DND-41 (cell line): ENCODE data around the gene STK11.

Experiments used
- ATAC-seq: fragments of 200-7000 bp; cut with Tn5 transposase; 3 replicates; pipeline ENCODE4 v1.9.1; 2021; ENCODE audit warnings: low read depth; ENCODE audit not compliant: insufficient read depth
- DNase-seq: peaks from one replicate; pipeline ENCODE4 v3.0.0-alpha.2; 2020
- H2AFZ ChIP-seq: 2 replicates; pipeline ENCODE4 v1.6.0; 2012; ENCODE audit warnings: low read depth, low read length
- H3K27ac ChIP-seq: 2 replicates; pipeline ENCODE4 v1.5.1; 2012; ENCODE audit warnings: low read length, inconsistent platforms
- H3K27me3 ChIP-seq: fragments of 200-600 bp; sonication (generic); 2 replicates; pipeline ENCODE4 v1.6.0; 2012; ENCODE audit warnings: low read length, mild to moderate bottlenecking, inconsistent platforms; ENCODE audit not compliant: insufficient read depth, poor library complexity
- H3K36me3 ChIP-seq: 2 replicates; pipeline ENCODE4 v1.5.1; 2012; ENCODE audit warnings: low read length, inconsistent platforms; ENCODE audit not compliant: insufficient read depth
- H3K4me1 ChIP-seq: 2 replicates; pipeline ENCODE4 v1.5.1; 2012; ENCODE audit warnings: mild to moderate bottlenecking, low read length; ENCODE audit not compliant: insufficient read depth
- H3K4me2 ChIP-seq: 2 replicates; pipeline ENCODE4 v1.6.0; 2012; ENCODE audit warnings: mild to moderate bottlenecking, moderate library complexity, low read length, inconsistent platforms; ENCODE audit not compliant: insufficient read depth
- H3K4me3 ChIP-seq, 2 experiments: fragments of 200-600 bp in 1 of 2; shearing (Covaris generic) in 1 of 2; 2 replicates each; pipeline ENCODE4 v1.5.1; 2012 to 2016; ENCODE audit warnings: inconsistent platforms in 2 of 2, low read length in 2 of 2, mild to moderate bottlenecking in 2 of 2, low read depth in 1 of 2, moderate library complexity in 1 of 2
- H3K79me2 ChIP-seq: 2 replicates; pipeline ENCODE4 v1.6.0; 2012; ENCODE audit warnings: low read length, inconsistent platforms; ENCODE audit not compliant: insufficient read depth
- H3K9ac ChIP-seq: 2 replicates; pipeline ENCODE4 v1.6.0; 2012; ENCODE audit warnings: low read depth, mild to moderate bottlenecking, inconsistent platforms, low read length, moderate library complexity
- H3K9me3 ChIP-seq: 2 replicates; pipeline ENCODE4 v1.5.1; 2012; ENCODE audit warnings: low read length, moderate library complexity, mild to moderate bottlenecking, inconsistent platforms; ENCODE audit not compliant: insufficient read depth, severe bottlenecking
- H4K20me1 ChIP-seq: 2 replicates; pipeline ENCODE4 v1.6.0; 2012; ENCODE audit warnings: low read length; ENCODE audit not compliant: insufficient read depth
- CTCF ChIP-seq: IDR thresholded peaks from 2 replicates; pipeline ENCODE4 v1.5.1; 2012; ENCODE audit warnings: borderline replicate concordance, low read length, moderate library complexity, mild to moderate bottlenecking; ENCODE audit not compliant: poor library complexity, severe bottlenecking; ENCODE audit errors: extremely low read depth
- EZH2 ChIP-seq: IDR thresholded peaks from 3 replicates; pipeline ENCODE4 v1.6.1; 2012; ENCODE audit warnings: borderline replicate concordance, low read depth, mild to moderate bottlenecking, moderate library complexity, low read length, inconsistent platforms; ENCODE audit not compliant: severe bottlenecking

STK11 gene

DNA sequence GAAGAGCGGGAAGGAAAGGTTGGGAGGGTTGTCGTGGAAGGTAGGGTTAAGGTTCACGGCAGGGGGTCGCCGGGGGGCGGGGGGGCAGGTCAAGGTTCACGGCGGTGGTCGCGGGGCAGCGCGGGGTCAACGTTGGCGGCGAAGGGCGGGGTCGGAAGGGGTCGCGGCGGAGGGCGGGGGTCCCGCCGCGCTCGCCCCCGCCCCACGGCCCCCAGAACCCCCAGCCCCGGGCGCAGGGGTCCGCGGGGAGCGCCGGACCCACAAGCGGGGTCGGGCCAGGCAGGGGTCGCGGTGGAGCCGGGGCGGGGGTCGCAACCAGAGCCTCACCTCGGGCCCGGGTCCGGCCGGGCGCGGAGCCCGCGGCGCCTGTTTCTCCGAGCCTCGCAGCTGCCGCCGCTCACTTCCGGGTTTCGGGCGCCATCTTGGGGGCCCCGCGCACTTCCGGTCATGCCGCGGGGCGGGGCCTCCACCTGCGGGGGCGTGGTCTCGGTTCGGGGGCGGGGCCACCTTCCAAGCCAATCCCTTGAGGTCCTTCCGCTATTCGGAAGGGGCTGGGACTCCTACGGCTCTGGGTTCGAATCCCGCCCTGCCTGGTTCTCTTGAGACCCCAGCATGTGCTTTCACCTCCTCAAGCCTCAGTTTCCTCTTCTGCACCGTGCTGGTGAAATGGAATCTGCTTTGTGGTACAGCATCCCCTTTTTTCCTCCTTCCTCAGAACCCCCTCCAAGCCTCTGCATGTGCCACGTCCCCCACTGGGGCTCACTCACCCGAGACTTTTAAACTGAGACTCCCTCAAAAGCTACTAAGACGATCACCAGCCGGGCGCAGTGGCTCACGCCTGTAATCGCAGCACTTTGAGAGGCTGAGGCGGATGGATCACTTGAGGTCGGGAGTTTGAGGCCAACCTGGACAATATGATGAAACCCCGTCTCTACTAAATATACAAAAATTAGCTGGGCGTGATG lies 31.5 kb upstream of the STK11 start, which contains the start of gene SBNO2:
TSS of gene SBNO2 (minus strand) at position 424 of the 965 bp plus-strand sequence. CDS start 19,992 bp downstream, outside the sequence.
- ATAC-seq, result peak; percentile 88

DNA sequence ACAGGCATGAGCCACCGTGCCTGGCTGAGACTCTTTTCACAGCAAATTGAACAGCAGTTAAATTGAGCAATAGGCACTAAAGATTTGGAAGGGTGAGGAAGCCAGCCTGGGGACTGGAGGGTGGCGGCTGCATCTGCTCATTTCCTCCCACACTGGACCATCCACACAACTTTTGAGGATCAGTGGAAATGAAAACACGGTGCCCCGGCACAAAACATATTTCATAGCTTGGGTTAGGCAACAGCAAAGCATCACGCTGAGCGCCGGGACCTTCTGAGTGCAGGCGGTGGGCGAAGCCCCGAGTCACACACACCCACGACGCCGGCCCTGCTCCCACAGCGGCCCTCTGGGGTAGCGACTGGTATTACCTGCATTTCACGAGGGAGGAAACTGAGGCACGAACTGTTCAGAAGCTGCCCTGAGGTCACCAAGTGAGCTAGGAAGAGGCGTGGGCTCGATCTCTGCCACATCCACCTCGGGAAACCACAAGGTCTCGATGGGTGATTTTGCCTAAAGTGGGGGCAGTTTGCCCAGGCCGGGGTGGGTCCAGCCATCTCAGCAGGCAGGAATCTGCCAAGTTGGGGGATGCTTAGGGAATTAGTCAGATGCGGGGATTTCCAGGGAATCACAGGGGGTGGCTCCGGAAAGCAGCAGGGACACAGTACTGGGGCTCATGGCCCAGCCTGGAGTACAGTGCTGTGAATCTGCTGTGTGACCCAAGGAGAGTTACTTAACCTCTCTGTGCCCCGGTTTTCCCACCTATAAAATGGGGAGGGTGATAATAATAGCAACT lies 28.1 kb upstream of the STK11 start:
- H3K27me3 ChIP-seq, result no peaks in the 10 kb centered on the region
- no peak overlapping the region for H3K9ac ChIP-seq
- H3K36me3 ChIP-seq, result no peaks in the 10 kb centered on the region
- H4K20me1 ChIP-seq, result no peaks in the 10 kb centered on the region
- H3K4me1 ChIP-seq, result peaks cover 16% of the 10 kb centered on the region
- no peak overlapping the region for H3K4me2 ChIP-seq
- H3K9me3 ChIP-seq, result no peaks in the 10 kb centered on the region
- H3K4me3 ChIP-seq, result no peak overlapping the region
- DNase-seq, result no peak
- H2AFZ ChIP-seq, result no peak overlapping the region
- TF ChIP-seq CTCF, result no peak
- TF ChIP-seq EZH2, result no peak
- H3K79me2 ChIP-seq, result peaks cover 18% of the 10 kb centered on the region
- ATAC-seq, result no peak
- H3K27ac ChIP-seq, result no peak overlapping the region

More for the DNA sequence above, 31.5 kb upstream of the STK11 start, which contains the start of gene SBNO2:
- TF ChIP-seq CTCF (no peak), EZH2 (no peak)
- no peaks in the 10 kb centered on the region for H3K9me3 ChIP-seq
- peak within 1 kb of the TSS; percentile 88 for H2AFZ ChIP-seq
- peak within 1 kb of the TSS; percentile 45 to 75 for H3K4me3 ChIP-seq
- H3K36me3 ChIP-seq, result peaks cover 3% of the 10 kb centered on the region
- H3K4me2 ChIP-seq, result peak within 1 kb of the TSS; percentile 89
- H3K27me3 ChIP-seq, result no peaks in the 10 kb centered on the region
- peaks cover 16% of the 10 kb centered on the region for H4K20me1 ChIP-seq
- DNase-seq, result peak; percentile 92
- peaks cover 36% of the 10 kb centered on the region for H3K4me1 ChIP-seq
- H3K79me2 ChIP-seq, result peaks cover 52% of the 10 kb centered on the region
- H3K27ac ChIP-seq, result peak within 1 kb of the TSS; percentile 81
- H3K9ac ChIP-seq, result peak within 1 kb of the TSS; percentile 75

- no peak for ATAC-seq
- Histone ChIP-seq H3K4me2 (no peak overlapping the region), H3K9me3 (no peaks in the 10 kb centered on the region), H3K27ac (no peak overlapping the region), H2AFZ (no peak overlapping the region), H4K20me1 (no peaks in the 10 kb centered on the region), H3K27me3 (no peaks in the 10 kb centered on the region), H3K9ac (no peak overlapping the region), H3K79me2 (no peaks in the 10 kb centered on the region), H3K4me1 (no peaks in the 10 kb centered on the region), H3K4me3 (no peak overlapping the region), H3K36me3 (no peaks in the 10 kb centered on the region)
- DNase-seq, result no peak
- no peak for TF ChIP-seq EZH2
- TF ChIP-seq CTCF, result no peak
These were observed 24.0 kb upstream of the STK11 start for GRCh38 chr19:1181606-1182005.
